Tibial nerve (tissue), 4 donors: Measurements from ENCODE around the gene PXDC1. TPM values are rescaled to one million over a fixed set of nuclear protein-coding genes. Genes with fewer than 3 reads are reported as not detected.

Experiments used
- DNase-seq, 2 donors: peaks; one replicate each; pipeline ENCODE4 v3.0.0-alpha.2; 2019; ENCODE audit warnings: low spot score in 2 of 2
- H3K27ac ChIP-seq, 4 donors: fragments of 200-600 bp; sonication (generic) in 3 of 4; one replicate each; pipeline ENCODE4 v1.5.1; 2017 to 2019; ENCODE audit warnings: mild to moderate bottlenecking in 1 of 4
- H3K27me3 ChIP-seq, 2 donors: fragments of 200-600 bp; sonication (generic) in 1 of 2; one replicate each; pipeline versions ENCODE4 v1.5.1 to v1.6.0; 2017 to 2019
- H3K36me3 ChIP-seq, 3 donors: fragments of 200-600 bp; sonication (generic); one replicate each; pipeline ENCODE4 v1.5.1; 2018 to 2019
- H3K4me1 ChIP-seq, 4 donors: fragments of 200-600 bp; sonication (generic) in 3 of 4; one replicate each; pipeline ENCODE4 v1.5.1; 2017 to 2019
- H3K4me3 ChIP-seq, 4 donors: fragments of 200-600 bp; sonication (generic) in 3 of 4; one replicate each; pipeline ENCODE4 v1.5.1; 2017 to 2019; ENCODE audit warnings: mild to moderate bottlenecking in 1 of 4, moderate library complexity in 1 of 4
- H3K9me3 ChIP-seq, 4 donors: fragments of 200-600 bp; sonication (generic) in 3 of 4; one replicate each; pipeline ENCODE4 v1.5.1; 2017 to 2019
- EP300 ChIP-seq, 2 donors: sonication (generic); formaldehyde crosslinking; IDR thresholded peaks; one replicate each; pipeline ENCODE4 v1.6.1; 2017; ENCODE audit warnings: antibody characterized with exemption in 2 of 2, mild to moderate bottlenecking in 1 of 2
- POLR2A ChIP-seq, 2 donors: fragments of 450-650 bp; IDR thresholded peaks; one replicate each; pipeline ENCODE4 v1.6.1; 2017; ENCODE audit warnings: antibody characterized with exemption in 2 of 2, mild to moderate bottlenecking in 2 of 2, moderate library complexity in 2 of 2
- WGBS, 2 donors: methylation state at CpG; one replicate each; pipeline ENCODE4 v1.1.5; 2018; 5-methylcytosine and 5-hydroxymethylcytosine counted together
- total RNA-seq, 4 donors: library from RNA; depleted of rRNA; stranded (reverse); fragments of >200 nt; gene quantifications; one replicate each; pipeline ENCODE4 v1.1.0, GENCODE V29; 2016
- TF ChIP-seq, protein P1 (sequence below), 5 experiments: fragments of 200-600 bp in 3 of 5; fragments of 450-650 bp in 2 of 5; sonication (generic) in 3 of 5; IDR thresholded peaks; one replicate each; pipeline ENCODE4 v1.5.1; 2016 to 2019; ENCODE audit warnings: antibody characterized with exemption in 5 of 5, mild to moderate bottlenecking in 3 of 5, moderate library complexity in 2 of 5

PXDC1 gene
- total RNA-seq, 4 donors from 2014 or later: 93.6 to 174 (median 113) TPM

DNA sequence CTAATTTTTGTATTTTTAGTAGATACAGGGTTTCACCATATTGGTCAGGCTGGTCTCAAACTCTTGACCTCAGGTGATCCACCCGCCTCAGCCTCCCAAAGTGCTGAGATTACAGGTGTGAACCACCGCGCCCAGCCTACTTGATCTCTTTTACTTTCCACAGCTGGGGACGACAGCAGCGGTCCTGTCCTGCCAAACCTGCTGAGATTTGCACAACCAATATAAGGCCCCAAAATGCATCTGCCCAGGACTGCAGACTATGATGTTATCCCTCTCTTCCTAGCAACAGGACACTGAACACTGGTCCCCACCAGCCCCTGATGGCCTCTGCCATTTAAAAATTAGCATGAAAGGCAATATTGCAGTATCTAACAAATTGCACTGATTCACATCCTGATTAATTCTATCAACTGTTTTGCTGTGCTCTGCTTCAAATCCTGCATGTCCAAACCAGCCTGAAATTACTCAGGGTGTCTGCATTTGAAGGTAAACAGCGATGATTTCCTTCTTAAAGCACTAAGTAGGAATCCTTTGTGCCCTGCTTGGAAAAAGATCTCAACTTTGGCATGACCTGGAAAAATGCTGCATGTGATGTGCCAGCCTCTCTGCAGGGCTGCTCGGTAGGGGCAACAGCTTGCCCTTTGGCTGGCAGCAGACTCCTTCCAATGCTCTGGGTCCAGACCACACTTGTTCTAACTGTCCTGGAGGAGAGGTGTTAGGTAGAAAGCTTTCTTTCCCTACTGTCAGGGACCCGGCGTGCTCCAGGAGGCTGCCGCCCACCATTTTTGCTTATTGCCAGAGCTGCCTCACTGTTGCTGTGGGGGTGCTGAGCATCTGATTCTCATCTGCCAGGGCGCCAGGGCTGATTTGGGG lies 27.4 kb upstream of the PXDC1 start:
- no peaks in the 10 kb centered on the region for H3K36me3 ChIP-seq
- TF ChIP-seq EP300 (IDR thresholded peaks at IDR 0.05) (no peak), POLR2A (IDR thresholded peaks at IDR 0.05) (no peak)
- TF ChIP-seq, protein P1, sequence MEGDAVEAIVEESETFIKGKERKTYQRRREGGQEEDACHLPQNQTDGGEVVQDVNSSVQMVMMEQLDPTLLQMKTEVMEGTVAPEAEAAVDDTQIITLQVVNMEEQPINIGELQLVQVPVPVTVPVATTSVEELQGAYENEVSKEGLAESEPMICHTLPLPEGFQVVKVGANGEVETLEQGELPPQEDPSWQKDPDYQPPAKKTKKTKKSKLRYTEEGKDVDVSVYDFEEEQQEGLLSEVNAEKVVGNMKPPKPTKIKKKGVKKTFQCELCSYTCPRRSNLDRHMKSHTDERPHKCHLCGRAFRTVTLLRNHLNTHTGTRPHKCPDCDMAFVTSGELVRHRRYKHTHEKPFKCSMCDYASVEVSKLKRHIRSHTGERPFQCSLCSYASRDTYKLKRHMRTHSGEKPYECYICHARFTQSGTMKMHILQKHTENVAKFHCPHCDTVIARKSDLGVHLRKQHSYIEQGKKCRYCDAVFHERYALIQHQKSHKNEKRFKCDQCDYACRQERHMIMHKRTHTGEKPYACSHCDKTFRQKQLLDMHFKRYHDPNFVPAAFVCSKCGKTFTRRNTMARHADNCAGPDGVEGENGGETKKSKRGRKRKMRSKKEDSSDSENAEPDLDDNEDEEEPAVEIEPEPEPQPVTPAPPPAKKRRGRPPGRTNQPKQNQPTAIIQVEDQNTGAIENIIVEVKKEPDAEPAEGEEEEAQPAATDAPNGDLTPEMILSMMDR (IDR thresholded peaks at IDR 0.05): no peak
- peaks cover 0 to 2% (median 0%) of the 10 kb centered on the region in 4 donors for H3K4me1 ChIP-seq
- DNase-seq: no peak
- no peak overlapping the region for H3K27ac ChIP-seq
- 88 to 92% methylated on average over 8 to 11 of the region's 11 CpGs for WGBS, 2 donors
- H3K4me3 ChIP-seq: no peak overlapping the region
- no peaks in the 10 kb centered on the region for H3K27me3 ChIP-seq
- H3K9me3 ChIP-seq: no peaks in the 10 kb centered on the region

DNA sequence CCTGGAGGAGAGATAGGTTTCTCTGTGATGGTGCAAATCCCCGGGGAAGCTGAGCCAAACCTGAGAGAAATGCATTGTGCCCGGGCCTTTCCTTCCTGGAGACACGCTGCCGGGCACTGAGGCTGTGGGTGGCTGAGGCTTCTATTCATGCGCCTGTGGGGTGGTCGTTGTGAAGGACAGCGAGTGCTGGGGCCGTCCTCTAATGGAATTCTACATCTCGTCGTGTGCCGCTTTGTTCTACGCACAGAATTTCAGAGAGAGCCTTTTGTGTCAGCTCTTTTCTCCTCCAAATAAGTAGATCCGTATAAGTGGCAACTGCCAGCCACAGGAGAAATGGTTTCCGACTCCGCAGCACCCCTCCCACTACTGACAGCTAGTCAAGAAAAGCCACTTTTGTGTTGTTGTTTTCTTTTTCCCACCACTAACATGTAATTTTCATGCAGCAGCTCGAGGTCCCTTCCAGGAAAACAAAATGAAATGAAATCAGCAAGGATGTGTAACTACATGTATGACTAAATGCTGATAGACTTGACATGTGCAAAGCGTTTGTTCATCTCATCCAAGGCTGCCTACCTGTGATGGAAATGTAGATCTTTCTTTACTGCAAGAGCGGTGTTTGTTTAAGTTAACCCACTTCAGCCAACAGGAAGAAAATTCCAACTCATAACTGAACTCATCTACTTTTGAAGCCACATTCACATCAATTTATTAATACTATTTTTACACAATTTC lies 26.4 kb upstream of the PXDC1 start:
- Histone ChIP-seq H3K4me3 (no peak overlapping the region), H3K9me3 (no peaks in the 10 kb centered on the region), H3K36me3 (no peaks in the 10 kb centered on the region), H3K27ac (peak overlapping the region in 1 of 4 donors; percentile 2), H3K27me3 (no peaks in the 10 kb centered on the region), H3K4me1 (peaks cover 0 to 8% (median 0%) of the 10 kb centered on the region in 4 donors)
- 50 to 59% methylated on average over 18 of the region's 18 CpGs for WGBS, 2 donors
- DNase-seq: no peak
- TF ChIP-seq POLR2A (IDR thresholded peaks at IDR 0.05): no peak
- no peak for TF ChIP-seq EP300 (IDR thresholded peaks at IDR 0.05)
- TF ChIP-seq, protein P1 (IDR thresholded peaks at IDR 0.05): no peak

DNA sequence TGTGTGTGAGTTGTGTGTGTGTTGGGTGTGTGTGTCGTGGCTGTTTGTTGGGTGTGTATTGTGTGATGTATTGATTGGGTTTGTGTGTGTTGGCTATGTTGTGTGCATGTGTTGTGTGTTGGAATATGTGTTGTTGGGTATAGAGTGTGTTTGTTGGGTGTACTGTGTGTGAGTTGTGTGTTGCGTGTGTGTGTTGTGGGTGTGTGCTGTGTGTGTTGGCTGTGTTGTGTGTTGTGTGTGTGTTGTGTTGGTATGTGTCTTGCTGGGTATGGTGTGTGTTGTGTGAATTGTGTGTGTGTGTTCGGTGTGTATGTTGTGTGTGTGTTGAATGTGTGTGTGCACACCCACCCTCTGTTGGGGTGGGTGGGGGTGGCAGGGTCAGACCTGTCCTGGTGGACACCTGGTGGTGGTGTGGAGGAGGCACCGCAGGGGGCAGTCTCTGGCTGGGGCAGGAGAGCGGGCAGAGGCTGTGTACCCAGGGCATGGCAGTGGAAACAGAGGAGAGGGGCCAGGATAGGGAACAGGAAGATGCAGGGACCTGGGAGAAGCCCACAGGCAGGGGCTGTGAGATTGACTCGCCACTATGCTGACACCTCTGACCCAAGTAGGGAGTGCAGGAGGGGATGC lies 25.5 kb upstream of the PXDC1 start:
- no peak for TF ChIP-seq POLR2A (IDR thresholded peaks at IDR 0.05)
- no peaks in the 10 kb centered on the region for H3K9me3 ChIP-seq
- no peaks in the 10 kb centered on the region for H3K36me3 ChIP-seq
- no peak overlapping the region for H3K4me3 ChIP-seq
- H3K27me3 ChIP-seq: no peaks in the 10 kb centered on the region
- H3K27ac ChIP-seq: no peak overlapping the region
- DNase-seq: no peak
- peaks cover 0 to 8% (median 0%) of the 10 kb centered on the region in 4 donors for H3K4me1 ChIP-seq
- 88 to 95% methylated on average over 6 of the region's 6 CpGs for WGBS, 2 donors

DNA sequence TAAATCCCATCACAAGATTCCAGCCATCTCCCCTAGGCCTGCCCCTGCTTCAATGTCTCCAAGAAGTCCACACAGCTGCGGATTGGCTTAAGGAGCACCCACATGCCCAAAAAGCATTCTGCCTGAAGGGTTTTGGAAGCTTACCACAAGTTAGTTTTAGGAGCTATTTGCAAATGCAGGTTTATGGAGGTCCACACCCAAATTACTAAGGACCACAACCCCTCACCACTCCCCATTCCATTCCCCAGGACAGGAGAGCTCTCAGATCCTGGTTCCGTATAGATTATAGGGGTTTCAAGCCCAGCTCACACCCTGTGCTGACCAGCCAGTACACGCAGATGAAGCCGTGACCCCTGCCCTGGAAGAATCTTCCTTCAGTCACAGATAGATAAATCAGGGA lies 24.3 kb upstream of the PXDC1 start:
- Histone ChIP-seq H3K4me1 (peaks cover 0 to 8% (median 0%) of the 10 kb centered on the region in 4 donors), H3K27ac (no peak overlapping the region), H3K9me3 (peaks cover 0 to 4% (median 0%) of the 10 kb centered on the region in 4 donors), H3K27me3 (no peaks in the 10 kb centered on the region), H3K4me3 (no peak overlapping the region), H3K36me3 (no peaks in the 10 kb centered on the region)
- WGBS, 2 donors: 92 to 95% methylated on average over 4 of the region's 4 CpGs
- DNase-seq: no peak
- no peak for TF ChIP-seq EP300 (IDR thresholded peaks at IDR 0.05)
- TF ChIP-seq POLR2A (IDR thresholded peaks at IDR 0.05): no peak
- TF ChIP-seq, protein P1 (IDR thresholded peaks at IDR 0.05): no peak

DNA sequence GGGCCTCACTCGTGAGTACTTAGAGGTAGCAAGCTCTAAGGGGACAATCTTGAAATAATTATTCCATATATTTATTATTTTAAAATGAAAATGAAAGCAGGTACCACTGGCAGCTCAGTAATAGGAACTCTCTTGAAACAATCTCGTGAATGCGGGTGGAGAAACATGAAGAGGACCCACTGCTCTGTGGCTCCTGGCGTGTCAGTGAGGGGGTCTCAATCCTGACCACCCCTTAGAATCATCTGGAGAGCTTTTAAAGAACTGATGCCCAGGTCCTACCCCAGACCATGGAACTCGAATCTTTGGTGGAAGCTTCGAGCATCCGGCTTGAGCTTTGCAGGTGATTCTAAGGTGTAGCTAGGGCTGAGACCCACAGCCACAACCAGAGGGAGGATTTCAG lies 23.9 kb upstream of the PXDC1 start:
- no peak for DNase-seq
- Histone ChIP-seq H3K4me3 (no peak overlapping the region), H3K4me1 (peaks cover 0 to 8% (median 0%) of the 10 kb centered on the region in 4 donors), H3K27ac (no peak overlapping the region), H3K36me3 (no peaks in the 10 kb centered on the region), H3K9me3 (peaks cover 0 to 4% (median 0%) of the 10 kb centered on the region in 4 donors), H3K27me3 (no peaks in the 10 kb centered on the region)
- WGBS, 2 donors: 92% methylated on average over 7 of the region's 7 CpGs
- TF ChIP-seq EP300 (IDR thresholded peaks at IDR 0.05): no peak
- TF ChIP-seq, protein P1 (IDR thresholded peaks at IDR 0.05): no peak
- no peak for TF ChIP-seq POLR2A (IDR thresholded peaks at IDR 0.05)
